Measurements from ENCODE around the gene GNAS-AS1.

Gene GNAS-AS1

DNA sequence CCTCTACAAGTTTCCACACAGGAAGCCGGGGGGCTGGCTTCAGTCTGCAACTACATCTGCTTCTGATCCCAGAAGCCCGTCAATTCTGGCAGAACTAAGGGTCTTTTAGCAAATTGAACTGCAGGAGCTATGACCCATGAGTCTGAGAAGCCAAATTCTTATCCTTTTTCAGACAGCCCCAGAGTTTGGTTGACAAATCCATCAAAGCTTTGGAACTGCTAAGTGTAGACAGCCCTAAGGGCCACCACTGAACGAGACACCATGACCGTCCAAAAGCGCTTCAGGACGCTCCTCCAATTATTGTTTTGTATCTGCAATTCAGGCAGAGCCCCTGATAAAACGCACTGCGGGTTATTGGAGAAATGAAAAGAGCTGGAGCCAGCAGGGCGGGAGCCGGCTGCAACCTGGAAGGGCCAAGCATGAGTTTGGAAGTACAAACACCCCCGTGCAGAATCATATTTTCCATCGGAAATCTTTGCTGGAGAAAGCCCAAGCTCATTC, 67.1 kb downstream of the GNAS-AS1 start:
- DNase-seq (ENCODE audit: low read depth in 2 of 2): no peak

DNA sequence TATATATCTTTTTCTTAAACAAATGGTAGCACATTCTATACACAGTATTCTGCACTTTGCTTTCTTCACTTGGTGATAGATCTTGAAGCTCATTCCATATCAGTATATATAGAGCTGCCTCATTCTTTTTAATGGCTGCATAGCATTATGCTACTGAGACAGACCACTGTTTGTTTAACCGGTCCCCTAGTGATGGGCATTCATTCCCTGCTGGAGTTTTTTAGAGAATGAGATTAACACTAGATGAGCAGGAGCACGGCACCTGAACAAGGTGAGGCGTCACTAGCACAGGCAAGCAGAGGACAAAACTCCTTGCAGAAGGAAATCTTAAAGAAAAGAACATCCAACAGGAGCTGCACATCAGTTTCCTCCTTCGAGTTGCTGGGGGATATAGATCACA, 69.6 kb downstream of the GNAS-AS1 start:
- no peak for DNase-seq (ENCODE audit: low read depth in 2 of 2)

DNA sequence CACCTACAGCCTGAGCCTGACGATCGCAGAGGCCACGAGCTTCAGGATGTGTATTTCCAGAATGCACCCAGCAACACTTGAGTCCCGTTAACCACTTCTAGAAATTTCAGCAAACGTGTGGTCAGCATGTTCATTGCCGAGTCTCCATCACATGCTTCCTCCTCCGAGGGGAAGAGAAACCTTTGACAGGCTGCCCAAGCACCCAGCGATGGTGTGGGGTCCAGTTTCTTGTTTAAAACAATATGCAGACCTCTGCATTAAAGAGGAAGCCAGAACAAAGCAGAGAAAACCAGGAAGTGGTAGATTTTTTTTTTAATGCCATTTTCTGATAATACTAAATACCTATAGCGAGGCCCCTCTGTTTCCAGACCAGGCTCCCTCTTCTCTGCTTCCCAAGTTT, 71.9 kb downstream of the GNAS-AS1 start:
- DNase-seq (ENCODE audit: low read depth in 2 of 2): no peak

DNA sequence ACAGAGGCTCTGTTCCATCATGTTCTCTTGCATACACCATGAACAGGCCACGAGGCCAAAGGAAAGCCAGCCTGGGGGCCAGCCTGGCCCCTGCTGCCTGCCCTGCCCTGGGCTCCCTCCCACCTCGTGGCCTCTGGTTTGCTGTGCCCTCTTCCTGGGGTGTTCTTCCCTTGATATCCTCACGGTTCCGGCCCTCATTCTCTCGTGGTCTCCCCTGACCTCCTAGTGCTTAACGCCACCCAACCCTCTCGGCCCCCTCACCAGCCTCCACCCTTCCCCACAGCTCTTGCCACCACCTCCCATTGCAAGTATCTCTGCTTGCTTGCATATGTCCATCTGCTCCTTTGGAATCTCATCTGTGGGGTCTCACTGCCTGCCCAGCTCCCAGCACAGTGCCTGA, 73.0 kb downstream of the GNAS-AS1 start:
- DNase-seq (ENCODE audit: low read depth in 2 of 2): no peak

DNA sequence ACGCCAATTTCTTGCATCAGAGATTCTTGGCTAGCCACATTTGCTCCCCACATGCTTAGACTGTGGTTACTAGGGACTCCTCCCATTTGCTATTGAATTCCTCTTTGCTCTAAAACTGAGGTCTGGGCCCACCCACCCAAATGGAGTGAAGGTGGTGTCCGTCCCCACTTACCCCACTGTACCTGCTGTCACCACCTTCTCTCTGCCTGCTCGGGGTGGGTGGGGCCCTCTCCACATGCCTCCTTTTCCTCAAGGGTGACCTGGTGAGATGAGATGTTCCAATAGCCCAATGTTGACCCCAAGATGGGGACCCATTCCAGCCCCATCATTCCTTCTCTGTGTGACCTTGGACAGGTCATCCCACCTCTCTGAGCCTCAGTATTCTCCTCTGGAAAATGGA, 74.6 kb downstream of the GNAS-AS1 start:
- no peak for DNase-seq (ENCODE audit: low read depth in 2 of 2)

DNA sequence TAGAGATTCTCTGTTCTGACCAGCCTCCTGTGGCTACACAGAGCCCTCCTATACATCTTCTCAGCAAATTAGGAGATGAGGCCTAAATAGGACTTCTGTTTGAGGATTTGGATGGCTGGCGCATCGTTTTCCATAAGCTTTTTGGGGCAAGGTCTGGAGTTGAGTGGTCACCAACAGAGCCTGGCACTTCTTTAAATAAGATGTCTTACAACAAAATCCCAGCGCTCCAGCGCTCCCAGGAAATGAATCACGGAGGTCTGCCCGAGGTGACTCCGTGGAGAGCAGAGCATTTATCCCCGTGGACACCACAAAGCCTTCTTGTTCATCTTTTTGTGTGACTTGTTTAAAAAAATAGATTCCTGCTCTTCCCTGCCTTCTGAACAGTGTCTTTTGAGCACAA, 75.3 kb downstream of the GNAS-AS1 start:
- DNase-seq (ENCODE audit: low read depth in 2 of 2): no peak

DNA sequence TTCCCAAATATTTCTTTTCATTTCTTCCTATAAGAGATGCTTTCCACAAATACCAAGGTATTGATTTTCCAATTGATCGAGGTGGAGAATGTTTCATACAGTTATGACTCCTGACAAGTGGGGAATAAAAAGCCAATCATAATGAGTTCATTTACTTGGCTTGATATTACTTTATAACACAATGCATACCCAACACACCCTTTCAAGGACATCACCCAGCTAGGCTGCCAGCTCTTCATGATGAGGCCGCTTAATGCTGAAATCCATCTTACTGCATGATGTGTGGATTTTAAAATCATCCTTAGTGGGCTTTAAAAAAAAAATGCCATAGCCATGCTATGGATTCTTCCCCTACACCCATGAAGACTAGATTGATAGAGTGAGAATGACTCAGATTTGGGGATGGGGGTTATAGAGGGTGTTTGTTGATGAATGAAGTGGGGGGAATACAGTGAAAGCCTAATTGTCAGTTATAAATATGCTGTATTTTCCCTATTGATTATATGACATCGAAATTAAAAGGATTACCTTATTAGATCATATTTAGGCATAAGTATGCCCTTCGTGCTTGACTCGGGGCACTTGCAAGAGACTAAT, 75.9 kb downstream of the GNAS-AS1 start:
- no peak for DNase-seq (ENCODE audit: low read depth in 2 of 2)

DNA sequence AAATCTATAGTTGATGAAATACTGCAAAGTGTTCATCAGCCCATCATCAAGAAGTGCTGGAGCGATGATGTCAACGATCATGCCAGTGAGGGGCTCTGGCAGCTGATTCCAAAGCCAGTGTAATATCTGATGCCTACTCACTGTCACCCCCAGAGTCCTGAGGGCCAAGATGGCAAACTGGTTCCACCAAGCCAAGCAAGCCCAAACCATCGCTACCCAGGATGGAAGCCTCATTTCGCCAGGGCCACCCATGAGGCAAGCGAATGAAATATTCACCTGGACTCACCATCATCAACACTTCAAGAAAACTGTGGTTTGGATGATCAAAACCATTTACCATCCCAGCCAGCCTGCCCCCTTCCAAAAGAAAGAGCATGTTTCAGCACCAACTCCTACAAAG, 76.5 kb downstream of the GNAS-AS1 start:
- DNase-seq (ENCODE audit: low read depth in 2 of 2): no peak

DNA sequence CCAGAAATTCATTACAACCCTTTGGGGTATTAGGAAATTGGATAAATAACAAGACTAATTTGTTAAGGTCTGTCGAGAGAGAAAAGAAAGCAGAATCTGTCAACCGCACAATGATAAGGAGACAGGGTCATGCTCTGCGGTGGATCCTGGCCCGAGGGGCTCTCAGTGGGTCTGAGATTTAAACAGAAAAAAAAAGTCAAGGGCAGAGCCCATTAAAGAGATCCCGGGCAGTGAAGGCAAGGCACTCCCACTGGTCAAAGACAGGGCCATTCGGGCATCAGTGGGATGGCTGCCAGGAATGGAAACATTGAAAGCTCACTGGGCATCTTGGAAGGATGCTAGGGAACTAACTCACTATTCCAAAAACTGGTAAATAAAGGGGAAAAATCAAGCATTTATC, 77.9 kb downstream of the GNAS-AS1 start:
- no peak for DNase-seq (ENCODE audit: low read depth in 2 of 2)

All from stimulated activated CD4-positive, alpha-beta T cell treated with anti-CD3 and anti-CD28 coated beads, Interleukin-1b, Interleukin-23, amount 100 ng/mL, for 1 hour (primary cell).